Measurements from ENCODE around the gene ANTXR2.

DNA sequence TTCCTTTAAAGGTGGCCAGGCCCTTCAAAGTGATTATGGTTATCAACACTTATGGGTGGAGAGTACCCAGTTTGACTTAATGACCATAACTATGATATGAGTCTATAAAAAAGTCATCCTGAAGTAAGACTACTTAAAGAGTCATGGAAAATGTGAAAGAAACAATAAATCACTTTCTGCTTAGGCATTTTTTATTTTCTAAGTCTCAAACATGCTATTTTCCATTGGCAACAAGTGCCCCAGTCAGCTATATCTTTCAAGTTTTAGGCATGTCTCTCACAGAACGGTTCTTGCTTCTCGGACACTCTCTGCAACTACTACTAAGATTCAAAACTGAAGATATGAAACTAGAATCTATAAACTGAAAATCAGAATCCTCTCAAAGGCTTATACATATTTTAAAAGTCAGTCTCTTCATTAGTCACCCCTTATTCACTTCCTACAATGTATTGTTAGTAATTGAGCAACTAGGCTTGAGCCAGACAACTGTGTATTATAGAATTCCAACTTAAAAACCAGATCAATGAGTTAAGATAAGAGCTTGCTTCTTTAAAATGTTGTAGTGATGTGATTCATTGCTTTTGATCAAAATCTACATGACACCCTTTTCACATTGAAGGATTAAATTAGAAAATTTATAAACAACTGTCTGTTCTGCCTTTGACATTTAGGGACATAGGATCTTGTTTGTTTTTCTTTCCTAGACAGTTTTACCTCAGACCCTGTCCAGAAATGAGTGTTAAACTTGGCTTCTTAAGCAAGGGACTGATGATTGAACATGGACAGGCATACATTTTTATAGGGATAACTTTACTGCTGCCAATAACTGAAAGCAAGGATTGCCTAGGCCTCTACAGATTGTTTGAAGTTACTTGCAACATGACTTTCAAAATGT lies 2.9 kb downstream of the ANTXR2 start:
- TF ChIP-seq CTCF (IDR thresholded peaks at IDR 0.05; ENCODE audit: low read depth, low read length) (no peak), POLR2A (IDR thresholded peaks at IDR 0.05; ENCODE audit: extremely low read depth, insufficient read length) (no peak), MYC (IDR thresholded peaks at IDR 0.05; ENCODE audit: low read depth, low read length) (no peak), MAX (IDR thresholded peaks at IDR 0.05; ENCODE audit: low read depth, low read length) (no peak)
